ENCODE measurements around the gene ANGEL2.

Gene ANGEL2

DNA sequence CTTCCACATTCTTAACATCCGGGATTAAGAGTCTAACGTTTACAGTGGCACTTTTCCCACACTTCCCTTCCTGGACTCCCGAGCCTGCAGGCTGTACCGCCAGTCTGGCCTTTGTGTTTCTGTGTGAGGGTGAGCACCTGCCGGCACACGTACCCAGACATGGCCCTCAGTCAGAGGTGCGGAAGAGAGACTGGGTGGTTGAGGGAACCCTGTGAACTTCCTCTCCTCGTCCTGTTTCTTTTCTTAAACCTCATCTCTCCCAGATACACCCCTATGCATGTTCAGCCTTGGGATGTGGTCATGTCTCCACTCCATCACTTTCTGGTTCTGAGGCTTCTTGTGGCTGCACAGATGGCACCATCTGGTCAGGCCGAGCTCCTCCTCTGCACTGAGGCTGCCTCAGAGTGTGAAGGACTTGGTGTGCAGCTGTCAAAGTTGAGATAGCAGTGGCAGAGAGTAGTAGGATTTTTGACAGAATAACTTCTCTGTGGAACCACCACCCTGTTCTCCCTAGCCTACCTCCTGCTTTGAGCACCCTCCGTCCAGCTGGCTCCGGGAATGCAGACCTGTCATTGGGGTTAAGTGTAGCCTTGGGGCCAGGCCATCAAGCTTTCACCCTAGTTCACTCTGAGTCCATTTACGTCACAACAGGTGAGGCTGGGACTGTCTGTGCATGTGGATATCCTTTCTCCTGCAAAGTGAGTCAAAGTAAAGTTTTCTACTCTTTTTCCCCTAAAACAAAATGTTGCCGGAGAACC, 33.9 kb downstream of the ANGEL2 start:
- H3K9me3 ChIP-seq: no peaks in the 10 kb centered on the region
- H3K4me1 ChIP-seq (ENCODE audit: control insufficient read depth in 1 of 2, insufficient read depth in 1 of 2, low read depth in 1 of 2, low read length in 1 of 2): no peaks in the 10 kb centered on the region
- H3K36me3 ChIP-seq: no peaks in the 10 kb centered on the region
- H3K4me3 ChIP-seq (ENCODE audit: low read depth in 1 of 2, low read length in 1 of 2): no peak overlapping the region
- no peaks in the 10 kb centered on the region for H3K27me3 ChIP-seq
- TF ChIP-seq CTCF (IDR thresholded peaks at IDR 0.05): no peak
- no peak overlapping the region for H3K27ac ChIP-seq

- TF ChIP-seq CTCF (IDR thresholded peaks at IDR 0.05): no peak
- no peak overlapping the region for H3K27ac ChIP-seq
- H3K4me1 ChIP-seq (ENCODE audit: control insufficient read depth in 1 of 2, insufficient read depth in 1 of 2, low read depth in 1 of 2, low read length in 1 of 2): no peaks in the 10 kb centered on the region
- no peaks in the 10 kb centered on the region for H3K27me3 ChIP-seq
- H3K9me3 ChIP-seq: no peaks in the 10 kb centered on the region
- H3K36me3 ChIP-seq: no peaks in the 10 kb centered on the region
- H3K4me3 ChIP-seq (ENCODE audit: low read depth in 1 of 2, low read length in 1 of 2): no peak overlapping the region
Measured at GRCh38 chr1:212981025-212981495, 34.6 kb downstream of the ANGEL2 start.

- TF ChIP-seq CTCF (IDR thresholded peaks at IDR 0.05): no peak
Measured at GRCh38 chr1:212980123-212980785, 35.4 kb downstream of the ANGEL2 start.

GRCh38 chr1:212979340-212980122, 36.1 kb downstream of the ANGEL2 start:
- Histone ChIP-seq H3K36me3 (no peaks in the 10 kb centered on the region), H3K9me3 (no peaks in the 10 kb centered on the region), H3K27ac (no peak overlapping the region), H3K4me1 (ENCODE audit: control insufficient read depth in 1 of 2, insufficient read depth in 1 of 2, low read depth in 1 of 2, low read length in 1 of 2) (no peaks in the 10 kb centered on the region), H3K27me3 (no peaks in the 10 kb centered on the region), H3K4me3 (ENCODE audit: low read depth in 1 of 2, low read length in 1 of 2) (no peak overlapping the region)
- TF ChIP-seq CTCF (IDR thresholded peaks at IDR 0.05): no peak

More at GRCh38 chr1:212980123-212980785, 35.4 kb downstream of the ANGEL2 start:
- no peak overlapping the region for H3K27ac ChIP-seq
- H3K27me3 ChIP-seq: no peaks in the 10 kb centered on the region
- H3K4me3 ChIP-seq (ENCODE audit: low read depth in 1 of 2, low read length in 1 of 2): no peak overlapping the region
- no peaks in the 10 kb centered on the region for H3K4me1 ChIP-seq (ENCODE audit: control insufficient read depth in 1 of 2, insufficient read depth in 1 of 2, low read depth in 1 of 2, low read length in 1 of 2)
- no peaks in the 10 kb centered on the region for H3K9me3 ChIP-seq
- no peaks in the 10 kb centered on the region for H3K36me3 ChIP-seq

DNA sequence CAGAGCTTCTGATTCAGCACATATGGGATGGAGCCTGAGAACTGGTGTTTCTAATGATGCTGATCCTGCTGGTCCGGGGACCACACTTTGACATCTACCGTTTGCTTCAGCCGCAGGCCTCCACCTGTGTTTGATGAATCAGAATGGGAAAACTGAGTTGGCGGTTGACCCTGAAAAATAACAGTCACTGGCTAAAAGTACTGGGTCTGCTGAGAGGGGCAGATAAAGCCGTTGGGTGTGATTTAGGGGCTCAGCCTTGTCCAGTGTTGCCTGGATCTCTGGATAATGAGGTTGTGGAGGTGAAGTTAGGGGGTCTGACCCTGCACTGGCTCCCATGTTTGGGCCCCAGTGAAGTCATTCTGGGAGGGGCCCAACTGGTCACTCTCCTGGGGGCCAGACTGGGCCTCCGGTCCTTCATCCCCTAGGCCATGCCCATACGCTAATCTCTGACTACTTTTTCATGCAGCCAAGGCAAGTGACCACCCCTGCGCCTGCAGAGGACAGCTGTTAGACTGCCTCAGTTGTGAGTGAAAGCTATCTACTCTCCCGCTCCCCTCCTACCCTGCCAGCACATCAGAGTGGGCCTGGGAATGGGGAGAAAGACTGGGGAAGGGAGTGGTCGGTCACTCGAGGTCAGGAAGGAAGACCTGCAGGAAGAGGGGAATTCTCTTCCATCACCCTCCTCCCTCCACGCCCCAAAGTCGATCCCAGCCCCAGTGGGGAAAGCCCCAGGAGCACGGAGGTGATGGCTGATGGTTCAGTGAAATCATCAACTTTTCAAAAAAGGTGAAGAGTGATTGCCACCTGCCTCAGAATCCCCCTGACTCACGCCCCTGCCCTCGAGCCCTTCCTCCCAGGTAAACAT, 37.7 kb downstream of the ANGEL2 start:
- Histone ChIP-seq H3K4me1 (ENCODE audit: control insufficient read depth in 1 of 2, insufficient read depth in 1 of 2, low read depth in 1 of 2, low read length in 1 of 2) (no peaks in the 10 kb centered on the region), H3K27me3 (peaks cover 6% of the 10 kb centered on the region), H3K4me3 (ENCODE audit: low read depth in 1 of 2, low read length in 1 of 2) (no peak overlapping the region), H3K27ac (no peak overlapping the region), H3K36me3 (no peaks in the 10 kb centered on the region), H3K9me3 (no peaks in the 10 kb centered on the region)
- no peak for TF ChIP-seq CTCF (IDR thresholded peaks at IDR 0.05)

Measured in neutrophil (primary cell).